ENCODE measurements around the gene MRPL38.
"Not testable (repeated sequence)": the region's sequence is repeated elsewhere in the genome, so short reads cannot be mapped to it uniquely, and the experiment has no call there.

The MRPL38 gene

GRCh38 chr17:75872434-75873351 lies 32.0 kb downstream of the MRPL38 start:
- TF ChIP-seq, protein P1, sequence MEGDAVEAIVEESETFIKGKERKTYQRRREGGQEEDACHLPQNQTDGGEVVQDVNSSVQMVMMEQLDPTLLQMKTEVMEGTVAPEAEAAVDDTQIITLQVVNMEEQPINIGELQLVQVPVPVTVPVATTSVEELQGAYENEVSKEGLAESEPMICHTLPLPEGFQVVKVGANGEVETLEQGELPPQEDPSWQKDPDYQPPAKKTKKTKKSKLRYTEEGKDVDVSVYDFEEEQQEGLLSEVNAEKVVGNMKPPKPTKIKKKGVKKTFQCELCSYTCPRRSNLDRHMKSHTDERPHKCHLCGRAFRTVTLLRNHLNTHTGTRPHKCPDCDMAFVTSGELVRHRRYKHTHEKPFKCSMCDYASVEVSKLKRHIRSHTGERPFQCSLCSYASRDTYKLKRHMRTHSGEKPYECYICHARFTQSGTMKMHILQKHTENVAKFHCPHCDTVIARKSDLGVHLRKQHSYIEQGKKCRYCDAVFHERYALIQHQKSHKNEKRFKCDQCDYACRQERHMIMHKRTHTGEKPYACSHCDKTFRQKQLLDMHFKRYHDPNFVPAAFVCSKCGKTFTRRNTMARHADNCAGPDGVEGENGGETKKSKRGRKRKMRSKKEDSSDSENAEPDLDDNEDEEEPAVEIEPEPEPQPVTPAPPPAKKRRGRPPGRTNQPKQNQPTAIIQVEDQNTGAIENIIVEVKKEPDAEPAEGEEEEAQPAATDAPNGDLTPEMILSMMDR (IDR thresholded peaks at IDR 0.05; ENCODE audit: low read depth, low read length, missing control alignments): no peak
- DNase-seq (ENCODE audit: low read depth): no peak
- no peak overlapping the region for H3K4me3 ChIP-seq (ENCODE audit: low read depth, low read length)

DNA sequence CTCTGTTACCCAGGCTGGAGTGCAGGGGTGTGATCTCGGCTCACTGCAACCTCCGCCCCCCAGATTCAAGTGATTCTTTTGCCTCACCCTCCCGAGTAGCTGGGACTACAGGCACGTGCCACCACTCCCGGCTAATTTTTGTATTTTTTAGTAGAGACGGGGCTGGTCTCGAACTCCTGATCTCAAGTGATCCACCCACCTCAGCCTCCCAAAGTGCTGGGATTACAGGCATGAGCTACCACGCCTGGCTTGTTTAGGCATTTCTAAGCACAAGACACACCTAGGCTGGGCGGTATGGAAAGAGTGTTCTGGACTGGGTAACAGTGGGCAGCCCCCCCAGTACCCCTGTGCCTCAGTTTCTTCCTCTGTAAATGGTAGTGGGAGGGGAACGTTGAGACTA lies 34.5 kb downstream of the MRPL38 start:
- not testable (repeated sequence) for DNase-seq (ENCODE audit: low read depth)

DNA sequence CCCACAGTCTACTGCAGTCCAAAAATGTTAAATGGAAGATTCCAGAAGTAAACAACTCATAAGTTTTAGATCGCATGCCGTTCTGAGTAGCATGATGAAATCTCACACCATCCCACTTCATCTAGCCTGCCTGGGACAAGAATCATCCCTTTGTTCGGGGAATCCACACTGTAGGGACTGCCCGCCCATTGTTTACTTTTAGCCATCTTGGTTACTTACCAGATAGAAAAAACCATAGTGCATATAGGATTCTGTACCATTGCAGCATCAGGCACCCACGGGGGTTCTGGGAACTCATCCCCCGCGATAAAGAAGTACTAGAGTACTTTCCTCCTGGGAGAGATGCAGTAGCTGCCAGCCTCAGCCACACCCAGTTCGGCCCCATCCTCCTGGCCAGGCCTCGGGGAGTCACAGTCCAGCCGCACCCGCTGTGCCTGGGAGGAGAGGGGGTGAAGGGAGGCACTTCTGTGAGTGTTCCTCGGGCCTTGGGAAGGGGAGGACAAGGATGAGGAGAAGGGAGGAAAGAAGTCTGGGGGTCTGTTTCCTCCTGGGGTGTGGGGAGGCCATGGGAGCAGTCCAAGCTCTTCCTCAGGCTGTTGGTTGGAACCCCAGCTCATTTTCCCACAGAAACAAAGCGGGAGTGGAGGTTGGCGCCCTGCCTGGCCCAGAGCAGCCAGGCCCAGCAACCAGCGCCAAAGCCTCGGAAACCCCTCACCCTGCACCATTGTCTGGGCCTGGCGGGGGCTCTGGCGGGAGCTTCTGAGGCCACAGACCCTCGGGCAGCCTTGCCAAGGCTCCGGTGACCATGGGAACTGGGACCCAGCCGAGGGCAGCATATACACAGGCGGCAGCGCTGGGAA lies 35.2 kb downstream of the MRPL38 start:
- TF ChIP-seq, protein P1 (IDR thresholded peaks at IDR 0.05; ENCODE audit: low read depth, low read length, missing control alignments): no peak
- H3K4me3 ChIP-seq (ENCODE audit: low read depth, low read length): no peak overlapping the region
- DNase-seq (ENCODE audit: low read depth): no peak

More for the DNA sequence above, 34.5 kb downstream of the MRPL38 start:
- H3K4me3 ChIP-seq (ENCODE audit: low read depth, low read length): not testable (repeated sequence)

- H3K4me3 ChIP-seq (ENCODE audit: low read depth, low read length); DNase-seq (ENCODE audit: low read depth): not testable (repeated sequence)
Measured at GRCh38 chr17:75868730-75869281, 35.9 kb downstream of the MRPL38 start.

GRCh38 chr17:75865404-75866188 lies 39.1 kb downstream of the MRPL38 start:
- not testable (repeated sequence) for H3K4me3 ChIP-seq (ENCODE audit: low read depth, low read length); DNase-seq (ENCODE audit: low read depth)

- DNase-seq (ENCODE audit: low read depth); H3K4me3 ChIP-seq (ENCODE audit: low read depth, low read length): not testable (repeated sequence)
Measured at GRCh38 chr17:75864887-75865286, 39.8 kb downstream of the MRPL38 start.

DNA sequence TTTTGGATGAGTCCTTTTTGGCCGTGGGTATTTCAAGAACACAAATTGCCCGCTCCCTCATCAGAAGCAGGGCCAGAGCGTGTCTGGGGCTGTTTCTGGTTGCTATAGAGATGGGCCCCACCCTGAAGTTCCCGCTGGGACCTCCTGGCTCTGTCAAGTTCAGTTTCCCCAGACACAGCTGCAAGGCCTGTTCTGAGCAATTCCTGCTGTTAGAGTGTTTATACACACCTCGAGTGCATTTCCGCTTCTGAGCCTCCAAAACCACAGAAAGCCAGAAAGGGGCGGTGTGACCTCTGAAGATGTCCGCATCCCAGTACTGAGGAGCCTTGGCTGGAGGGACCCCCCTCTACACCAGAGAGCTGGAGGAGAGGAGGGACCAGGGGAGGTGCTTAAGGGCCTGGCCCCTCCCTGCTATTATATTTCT lies 40.2 kb downstream of the MRPL38 start:
- no peak overlapping the region for H3K4me3 ChIP-seq (ENCODE audit: low read depth, low read length)
- TF ChIP-seq, protein P1 (IDR thresholded peaks at IDR 0.05; ENCODE audit: low read depth, low read length, missing control alignments): no peak
- peak; percentile 82 for DNase-seq (ENCODE audit: low read depth)

GRCh38 chr17:75861927-75862317 lies 42.8 kb downstream of the MRPL38 start:
- TF ChIP-seq, protein P1 (IDR thresholded peaks at IDR 0.05; ENCODE audit: low read depth, low read length, missing control alignments): no peak
- no peak for DNase-seq (ENCODE audit: low read depth)
- no peak overlapping the region for H3K4me3 ChIP-seq (ENCODE audit: low read depth, low read length)

DNA sequence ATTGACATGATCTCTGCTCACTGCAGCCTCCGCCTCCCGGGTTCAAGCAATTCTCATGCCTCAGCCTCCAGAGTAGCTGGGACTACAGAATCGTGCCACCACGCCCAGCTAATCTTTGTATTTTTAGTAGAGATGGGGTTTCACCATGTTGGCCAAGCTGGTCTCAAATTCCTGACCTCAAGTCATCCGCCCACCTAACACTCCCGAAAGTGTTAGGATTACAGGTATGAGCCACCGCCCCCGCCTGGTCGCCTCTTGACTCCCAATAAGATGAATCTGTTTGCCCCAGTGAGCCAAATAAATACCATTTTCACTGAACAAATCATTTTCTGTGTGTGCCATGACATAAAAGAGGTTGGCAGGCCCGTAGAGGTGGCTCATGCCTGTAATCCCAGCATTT lies 45.3 kb downstream of the MRPL38 start:
- not testable (repeated sequence) for H3K4me3 ChIP-seq (ENCODE audit: low read depth, low read length); DNase-seq (ENCODE audit: low read depth)

All from GM12864 (cell line).